Parathyroid adenoma (tissue), 2 donors: ENCODE measurements around the gene TMEM92.

Source experiments
- H2AFZ ChIP-seq: fragments of 300-600 bp; sonication (generic); one replicate; pipeline ENCODE4 v1.7.0; 2017; ENCODE audit warnings: antibody characterized with exemption, mild to moderate bottlenecking
- H3K27ac ChIP-seq: fragments of 300-600 bp; sonication (generic); one replicate; pipeline ENCODE4 v1.7.0; 2017
- H3K27me3 ChIP-seq: fragments of 300-600 bp; sonication (generic); one replicate; pipeline ENCODE4 v1.7.0; 2017; ENCODE audit warnings: low read length; ENCODE audit not compliant: control insufficient read depth, insufficient read depth
- H3K36me3 ChIP-seq: fragments of 300-600 bp; sonication (generic); one replicate; pipeline ENCODE4 v1.7.0; 2017; ENCODE audit warnings: low read length; ENCODE audit not compliant: control insufficient read depth, insufficient read depth
- H3K4me1 ChIP-seq: fragments of 300-600 bp; sonication (generic); one replicate; pipeline ENCODE4 v1.7.0; 2017; ENCODE audit warnings: control low read depth
- H3K4me2 ChIP-seq: fragments of 300-600 bp; sonication (generic); one replicate; pipeline ENCODE4 v1.7.0; 2017; ENCODE audit warnings: low read length
- H3K4me3 ChIP-seq: fragments of 300-600 bp; sonication (generic); one replicate; pipeline ENCODE4 v1.7.0; 2017; ENCODE audit warnings: low read depth, low read length
- H3K79me2 ChIP-seq: fragments of 300-600 bp; sonication (generic); one replicate; pipeline ENCODE4 v1.7.0; 2017; ENCODE audit warnings: control low read depth
- H3K9ac ChIP-seq: fragments of 300-600 bp; sonication (generic); one replicate; pipeline ENCODE4 v1.7.0; 2017; ENCODE audit warnings: mild to moderate bottlenecking
- H3K9me3 ChIP-seq: fragments of 300-600 bp; sonication (generic); one replicate; pipeline ENCODE4 v1.7.0; 2017; ENCODE audit warnings: low read length; ENCODE audit not compliant: control insufficient read depth
- TF ChIP-seq, protein P1 (sequence below): fragments of 300-600 bp; sonication (generic); IDR thresholded peaks from one replicate; pipeline ENCODE4 v1.7.0; 2017; ENCODE audit warnings: antibody characterized with exemption, mild to moderate bottlenecking
- donor health status: primary hyperparathyroidism.

TMEM92 gene

DNA sequence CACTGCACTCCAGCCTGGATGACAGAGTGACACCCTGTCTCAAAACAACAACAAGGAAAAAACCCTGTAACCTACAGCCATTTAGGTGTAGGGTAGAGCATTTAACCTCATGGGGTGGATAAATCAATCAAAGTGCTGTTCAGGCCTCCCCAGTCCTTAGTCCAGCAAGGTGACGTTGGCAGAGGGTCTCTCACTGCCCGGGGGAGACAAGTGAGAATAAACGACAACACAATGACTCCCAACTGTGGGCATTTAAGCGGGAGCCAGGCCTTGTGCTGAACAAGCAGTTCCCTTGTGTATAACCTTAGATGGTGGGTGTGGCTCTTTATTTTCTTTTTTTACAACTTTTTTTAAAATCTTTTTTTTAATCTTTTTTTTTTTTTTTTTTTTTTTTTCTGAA is 29.3 kb downstream of the TMEM92 start:
- Histone ChIP-seq H3K9ac (no peak overlapping the region), H3K79me2 (no peaks in the 10 kb centered on the region), H3K27me3 (no peaks in the 10 kb centered on the region), H3K4me3 (no peak overlapping the region), H3K36me3 (no peaks in the 10 kb centered on the region), H3K9me3 (no peaks in the 10 kb centered on the region), H3K4me1 (no peaks in the 10 kb centered on the region), H2AFZ (no peak overlapping the region), H3K27ac (no peak overlapping the region), H3K4me2 (no peak overlapping the region)
- TF ChIP-seq, protein P1, sequence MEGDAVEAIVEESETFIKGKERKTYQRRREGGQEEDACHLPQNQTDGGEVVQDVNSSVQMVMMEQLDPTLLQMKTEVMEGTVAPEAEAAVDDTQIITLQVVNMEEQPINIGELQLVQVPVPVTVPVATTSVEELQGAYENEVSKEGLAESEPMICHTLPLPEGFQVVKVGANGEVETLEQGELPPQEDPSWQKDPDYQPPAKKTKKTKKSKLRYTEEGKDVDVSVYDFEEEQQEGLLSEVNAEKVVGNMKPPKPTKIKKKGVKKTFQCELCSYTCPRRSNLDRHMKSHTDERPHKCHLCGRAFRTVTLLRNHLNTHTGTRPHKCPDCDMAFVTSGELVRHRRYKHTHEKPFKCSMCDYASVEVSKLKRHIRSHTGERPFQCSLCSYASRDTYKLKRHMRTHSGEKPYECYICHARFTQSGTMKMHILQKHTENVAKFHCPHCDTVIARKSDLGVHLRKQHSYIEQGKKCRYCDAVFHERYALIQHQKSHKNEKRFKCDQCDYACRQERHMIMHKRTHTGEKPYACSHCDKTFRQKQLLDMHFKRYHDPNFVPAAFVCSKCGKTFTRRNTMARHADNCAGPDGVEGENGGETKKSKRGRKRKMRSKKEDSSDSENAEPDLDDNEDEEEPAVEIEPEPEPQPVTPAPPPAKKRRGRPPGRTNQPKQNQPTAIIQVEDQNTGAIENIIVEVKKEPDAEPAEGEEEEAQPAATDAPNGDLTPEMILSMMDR = no peak

DNA sequence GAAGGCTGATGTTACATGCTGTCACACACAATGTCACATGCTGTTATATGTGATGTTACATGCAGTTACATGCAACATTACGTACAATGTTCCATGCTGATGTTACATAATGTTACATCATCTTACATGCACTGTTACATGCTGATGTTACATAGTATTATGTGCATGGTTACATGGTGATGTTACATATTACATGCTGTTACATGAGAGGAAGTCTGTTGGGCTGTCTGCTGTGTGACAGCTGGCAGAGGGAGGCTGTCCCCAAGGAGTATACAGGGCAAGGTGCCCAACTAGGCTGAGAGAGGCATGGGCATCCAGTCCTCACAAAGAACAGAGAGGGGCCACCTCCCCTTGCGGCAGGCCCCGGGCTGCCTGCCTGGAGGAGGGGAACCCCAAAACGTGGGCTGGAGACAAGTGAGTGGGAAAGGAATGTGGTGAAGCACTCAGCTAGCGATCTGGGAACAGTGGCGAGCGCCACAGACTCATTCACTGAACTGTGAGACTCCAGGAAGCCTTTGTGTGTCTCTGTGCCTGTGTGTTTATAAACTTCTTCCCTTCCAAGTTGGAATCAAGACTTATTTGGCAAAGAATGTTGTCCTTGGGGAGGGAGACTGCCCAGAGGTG is 30.6 kb downstream of the TMEM92 start:
- H3K27ac ChIP-seq = no peak overlapping the region
- H3K4me2 ChIP-seq = no peak overlapping the region
- H3K4me1 ChIP-seq = no peaks in the 10 kb centered on the region
- H3K9ac ChIP-seq = no peak overlapping the region
- no peaks in the 10 kb centered on the region for H3K79me2 ChIP-seq
- H3K36me3 ChIP-seq = no peaks in the 10 kb centered on the region
- H3K9me3 ChIP-seq = no peaks in the 10 kb centered on the region
- no peak overlapping the region for H3K4me3 ChIP-seq
- no peaks in the 10 kb centered on the region for H3K27me3 ChIP-seq
- H2AFZ ChIP-seq = no peak overlapping the region
- TF ChIP-seq, protein P1 = no peak

DNA sequence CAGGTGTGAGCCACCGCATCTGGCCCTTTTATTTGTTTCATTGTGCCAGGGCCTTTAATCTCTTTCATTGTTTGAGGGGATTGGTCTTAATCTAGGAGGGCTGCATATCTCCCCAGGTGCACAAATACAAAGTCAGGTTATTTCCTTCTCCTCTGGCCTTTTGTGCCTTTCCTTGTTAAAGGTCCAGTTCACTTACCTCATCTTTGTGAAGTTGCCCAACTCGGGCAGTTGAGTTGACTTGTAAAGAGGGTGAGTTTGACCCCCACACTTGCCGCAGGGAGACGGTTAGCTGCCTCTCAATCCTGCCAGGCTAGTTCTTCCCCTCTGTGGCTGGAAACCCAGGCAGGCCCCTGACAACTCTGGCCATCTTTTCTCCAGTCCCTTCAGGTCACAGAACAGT is 33.4 kb downstream of the TMEM92 start:
- TF ChIP-seq, protein P1 = no peak
- Histone ChIP-seq H3K4me3 (no peak overlapping the region), H3K36me3 (no peaks in the 10 kb centered on the region), H3K27ac (no peak overlapping the region), H3K79me2 (no peaks in the 10 kb centered on the region), H3K27me3 (no peaks in the 10 kb centered on the region), H3K9ac (no peak overlapping the region), H3K4me1 (no peaks in the 10 kb centered on the region), H3K9me3 (no peaks in the 10 kb centered on the region), H3K4me2 (no peak overlapping the region), H2AFZ (peak overlapping the region; percentile 38)

- Histone ChIP-seq H3K9me3 (no peaks in the 10 kb centered on the region), H3K4me1 (no peaks in the 10 kb centered on the region), H3K27me3 (no peaks in the 10 kb centered on the region), H3K4me2 (no peak overlapping the region), H3K79me2 (no peaks in the 10 kb centered on the region), H3K4me3 (no peak overlapping the region), H3K36me3 (no peaks in the 10 kb centered on the region), H3K9ac (no peak overlapping the region), H2AFZ (no peak overlapping the region), H3K27ac (no peak overlapping the region)
- TF ChIP-seq, protein P1 = no peak
Measured at GRCh38 chr17:50308666-50309065, 34.4 kb downstream of the TMEM92 start.

DNA sequence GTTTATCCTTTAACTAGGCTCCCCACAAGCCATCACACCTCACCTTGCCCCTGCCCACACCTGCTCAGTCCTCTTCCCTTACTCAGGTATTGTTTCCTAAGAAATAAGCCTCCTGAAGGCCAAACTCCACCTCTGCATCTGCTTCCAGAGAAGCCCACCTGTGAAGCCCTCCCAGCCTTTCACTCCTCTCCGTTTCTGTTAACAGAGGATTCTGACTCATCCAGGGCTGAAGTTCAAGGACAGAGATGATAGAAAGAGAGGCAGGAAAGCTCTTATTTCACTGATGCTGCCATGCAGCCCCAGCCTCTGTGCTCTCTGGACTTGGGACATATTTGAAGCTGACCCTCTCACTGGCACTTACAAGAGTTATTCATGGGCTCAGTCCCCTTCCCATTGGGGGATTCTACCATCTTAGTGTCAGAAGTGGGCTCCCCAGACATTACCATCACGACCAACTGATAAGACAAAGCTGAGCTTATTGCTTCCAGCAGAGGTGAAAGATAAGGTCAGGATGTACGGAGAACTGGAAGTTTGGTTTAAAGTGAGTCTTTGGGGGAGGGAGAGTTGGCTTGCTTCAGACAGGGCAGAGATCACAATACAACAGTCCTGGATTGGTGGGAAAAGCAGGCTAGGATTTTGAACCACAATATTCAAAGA is 36.3 kb downstream of the TMEM92 start:
- Histone ChIP-seq H3K9ac (no peak overlapping the region), H3K4me1 (no peaks in the 10 kb centered on the region), H3K36me3 (no peaks in the 10 kb centered on the region), H3K27me3 (no peaks in the 10 kb centered on the region), H2AFZ (peak overlapping the region; percentile 50), H3K9me3 (no peaks in the 10 kb centered on the region), H3K4me3 (no peak overlapping the region), H3K4me2 (no peak overlapping the region), H3K27ac (no peak overlapping the region), H3K79me2 (no peaks in the 10 kb centered on the region)
- TF ChIP-seq, protein P1 = no peak
